H1 (cell line): ENCODE data around the gene TBP. TPM values are rescaled to one million over a fixed set of nuclear protein-coding genes. Genes with fewer than 3 reads are reported as not detected.

Source experiments
- CTCF ChIA-PET: fragments of 300-600 bp; sonication (Branson Sonifier 250); formaldehyde crosslinking; loops from one replicate; lab custom pipeline; 2021; ENCODE audit not compliant: partially characterized antibody; lab: Charles Lee
- POLR2A ChIA-PET: fragments of 300-600 bp; sonication (Branson Sonifier 250); formaldehyde crosslinking; loops from one replicate; lab custom pipeline; 2021; ENCODE audit warnings: inconsistent platforms; ENCODE audit not compliant: partially characterized antibody; lab: Charles Lee
- DNase-seq, 2 experiments: peaks; one replicate each; pipeline versions ENCODE4 v3.0.0 to v3.0.0-alpha.2; 2010 to 2022; ENCODE audit warnings: low spot score in 2 of 2, low read depth in 1 of 2, mixed read lengths in 1 of 2
- FAIRE-seq: peaks from 2 replicates; lab custom pipeline; 2011; peaks lifted over from hg19 to GRCh38; lab: Jason Lieb, UNC
- H2AFZ ChIP-seq: 2 replicates; pipeline ENCODE4 v1.8.1; 2012; ENCODE audit warnings: low read length, inconsistent platforms
- H2AK5ac ChIP-seq: 2 replicates; pipeline ENCODE4 v1.6.1; 2013; ENCODE audit warnings: low read depth, low read length
- H2BK120ac ChIP-seq: replicated peaks from 2 replicates; pipeline ENCODE3; 2013; ENCODE audit warnings: low read depth, low read length, inconsistent platforms
- H2BK12ac ChIP-seq: 2 replicates; pipeline ENCODE4 v1.6.1; 2013; ENCODE audit warnings: low read depth, low read length
- H2BK15ac ChIP-seq: 2 replicates; pipeline ENCODE4 v1.6.1; 2013; ENCODE audit warnings: low read length
- H2BK20ac ChIP-seq: 2 replicates; pipeline ENCODE4 v1.6.1; 2013; ENCODE audit warnings: low read length
- H2BK5ac ChIP-seq: 2 replicates; pipeline ENCODE4 v1.6.1; 2013; ENCODE audit warnings: low read depth, low read length
- H3K14ac ChIP-seq: 2 replicates; pipeline ENCODE4 v1.6.1; 2013; ENCODE audit warnings: inconsistent platforms; ENCODE audit not compliant: insufficient read length
- H3K18ac ChIP-seq: 2 replicates; pipeline ENCODE4 v1.6.1; 2013; ENCODE audit warnings: low read length; ENCODE audit errors: extremely low read depth
- H3K23ac ChIP-seq: 2 replicates; pipeline ENCODE4 v1.6.1; 2013; ENCODE audit warnings: inconsistent platforms; ENCODE audit not compliant: insufficient read length
- H3K23me2 ChIP-seq: 2 replicates; pipeline ENCODE4 v1.6.1; 2013; ENCODE audit warnings: low read depth, low read length
- H3K27ac ChIP-seq: 2 replicates; pipeline ENCODE4 v1.6.1; 2011; ENCODE audit warnings: low read depth, low read length, inconsistent platforms
- H3K27me3 ChIP-seq, 4 experiments: replicated peaks in 1 of 4; 1 replicate in 1 of 4; 2 replicates in 3 of 4; pipeline versions ENCODE4 v1.6.1 to v1.8.1; 2011 to 2013; ENCODE audit warnings: low read length in 3 of 4, mild to moderate bottlenecking in 3 of 4, inconsistent platforms in 2 of 4, mixed read lengths in 2 of 4, moderate library complexity in 1 of 4; ENCODE audit not compliant: control insufficient read depth in 3 of 4, insufficient read depth in 3 of 4; ENCODE audit errors: extremely low read depth in 1 of 4
- H3K36me3 ChIP-seq, 4 experiments: 2 replicates each; pipeline versions ENCODE4 v1.6.1 to v1.8.1; 2011 to 2013; ENCODE audit warnings: mild to moderate bottlenecking in 4 of 4, low read length in 3 of 4, moderate library complexity in 2 of 4, control low read depth in 1 of 4, inconsistent platforms in 1 of 4; ENCODE audit not compliant: insufficient read depth in 4 of 4, control insufficient read depth in 2 of 4
- H3K4ac ChIP-seq: replicated peaks from 2 replicates; pipeline ENCODE3; 2013; ENCODE audit warnings: low read length, low read depth, mixed read lengths, inconsistent platforms; ENCODE audit not compliant: insufficient read length
- H3K4me1 ChIP-seq, 4 experiments: replicated peaks in 1 of 4; 1 replicate in 1 of 4; 2 replicates in 3 of 4; pipeline versions ENCODE4 v1.6.1 to v1.8.1; 2011 to 2013; ENCODE audit warnings: low read length in 3 of 4, inconsistent platforms in 2 of 4, mixed read lengths in 1 of 4; ENCODE audit not compliant: insufficient read depth in 4 of 4, control insufficient read depth in 3 of 4
- H3K4me2 ChIP-seq, 2 experiments: 2 replicates each; pipeline versions ENCODE4 v1.6.1 to v1.8.1; 2011 to 2013; ENCODE audit warnings: low read depth in 2 of 2, low read length in 2 of 2, control low read depth in 1 of 2, inconsistent platforms in 1 of 2, mild to moderate bottlenecking in 1 of 2; ENCODE audit not compliant: insufficient read depth in 1 of 2
- H3K4me3 ChIP-seq, 4 experiments: fragments of 200-600, 300-600 bp in 1 of 4; sonication (generic), shearing (Covaris generic), sonication (Bioruptor Twin) in 1 of 4; 2 replicates each; pipeline versions ENCODE4 v1.5.1 to v1.8.1; 2011 to 2016; ENCODE audit warnings: low read length in 4 of 4, low read depth in 3 of 4, control low read depth in 2 of 4, inconsistent platforms in 2 of 4, mild to moderate bottlenecking in 2 of 4, mixed read lengths in 1 of 4, moderate library complexity in 1 of 4; ENCODE audit not compliant: insufficient read depth in 2 of 4; ENCODE audit errors: extremely low read depth in 1 of 4
- H3K56ac ChIP-seq: replicated peaks from 2 replicates; pipeline ENCODE3; 2013; ENCODE audit warnings: low read depth, mild to moderate bottlenecking, mixed read lengths, low read length, inconsistent platforms; ENCODE audit not compliant: insufficient read length
- H3K79me1 ChIP-seq: 2 replicates; pipeline ENCODE4 v1.6.1; 2013; ENCODE audit warnings: low read depth, low read length, control low read depth
- H3K79me2 ChIP-seq, 2 experiments: 2 replicates each; pipeline versions ENCODE4 v1.6.1 to v1.8.1; 2012 to 2013; ENCODE audit warnings: low read length in 2 of 2, mild to moderate bottlenecking in 2 of 2, inconsistent platforms in 1 of 2; ENCODE audit not compliant: insufficient read depth in 2 of 2, control insufficient read depth in 1 of 2
- H3K9ac ChIP-seq, 4 experiments: replicated peaks in 1 of 4; 1 replicate in 1 of 4; 2 replicates in 3 of 4; pipeline versions ENCODE4 v1.6.1 to v1.8.1; 2011 to 2013; ENCODE audit warnings: low read depth in 3 of 4, low read length in 3 of 4, control low read depth in 2 of 4, mild to moderate bottlenecking in 2 of 4, moderate library complexity in 2 of 4, inconsistent platforms in 1 of 4; ENCODE audit errors: extremely low read depth in 1 of 4
- H3K9me3 ChIP-seq, 2 experiments: 2 replicates each; pipeline versions ENCODE4 v1.6.1 to v1.8.1; 2012 to 2013; ENCODE audit warnings: mild to moderate bottlenecking in 2 of 2, moderate library complexity in 2 of 2, control low read depth in 1 of 2, inconsistent platforms in 1 of 2, low read depth in 1 of 2, low read length in 1 of 2, mixed read lengths in 1 of 2; ENCODE audit not compliant: insufficient read depth in 2 of 2
- H4K20me1 ChIP-seq, 2 experiments: replicated peaks in 1 of 2; 2 replicates each; pipeline versions ENCODE3 to v1.8.1; 2011 to 2013; ENCODE audit warnings: inconsistent platforms in 2 of 2, low read length in 2 of 2, mild to moderate bottlenecking in 1 of 2; ENCODE audit not compliant: insufficient read depth in 2 of 2, control insufficient read depth in 1 of 2
- H4K5ac ChIP-seq: 2 replicates; pipeline ENCODE4 v1.6.1; 2013; ENCODE audit warnings: low read length, low read depth, mixed read lengths, inconsistent platforms; ENCODE audit not compliant: insufficient read length
- H4K8ac ChIP-seq: 2 replicates; pipeline ENCODE4 v1.8.0; 2013; ENCODE audit warnings: mild to moderate bottlenecking, moderate library complexity, low read length, inconsistent platforms; ENCODE audit not compliant: insufficient read depth; ENCODE audit errors: extremely low read depth
- H4K91ac ChIP-seq: replicated peaks from 2 replicates; pipeline ENCODE3; 2013; ENCODE audit warnings: low read length, mixed read lengths, inconsistent platforms; ENCODE audit not compliant: insufficient read length
- CREB1 ChIP-seq: IDR thresholded peaks from 2 replicates; pipeline ENCODE4 v1.6.1; 2012; ENCODE audit warnings: inconsistent platforms
- EZH2 ChIP-seq: fragments of 200-600 bp; sonication (generic); IDR thresholded peaks from 2 replicates; pipeline ENCODE4 v1.7.1; 2012; ENCODE audit warnings: low read depth, mild to moderate bottlenecking, moderate library complexity, low read length, inconsistent platforms; ENCODE audit not compliant: severe bottlenecking
- JUN ChIP-seq: IDR thresholded peaks from 2 replicates; pipeline ENCODE4 v1.6.1; 2011; ENCODE audit warnings: low read depth, mild to moderate bottlenecking, improper control_type of control experiment, low read length
- POLR2AphosphoS5 ChIP-seq: IDR thresholded peaks from 2 replicates; pipeline ENCODE4 v1.6.1; 2011; ENCODE audit warnings: low read depth, low read length
- POU5F1 ChIP-seq: IDR thresholded peaks from 2 replicates; pipeline ENCODE4 v1.6.1; 2011; ENCODE audit warnings: low read depth, mild to moderate bottlenecking, low read length, moderate library complexity
- SIRT6 ChIP-seq: IDR thresholded peaks from one replicate; pipeline ENCODE4 v1.7.1; 2012; ENCODE audit warnings: low read length, inconsistent platforms
- SRF ChIP-seq: IDR thresholded peaks from 2 replicates; pipeline ENCODE4 v1.6.1; 2011; ENCODE audit warnings: mild to moderate bottlenecking, low read depth, low read length, moderate library complexity
- SUZ12 ChIP-seq: fragments of 200-600 bp; sonication (generic); IDR thresholded peaks from 2 replicates; pipeline ENCODE4 v1.6.1; 2012; ENCODE audit warnings: mild to moderate bottlenecking, inconsistent platforms, low read length, moderate library complexity, mixed read lengths
- TAF7 ChIP-seq: optimal IDR thresholded peaks from 2 replicates; pipeline ENCODE3; 2011; ENCODE audit warnings: low read depth, mild to moderate bottlenecking, inconsistent platforms, low read length, moderate library complexity, borderline replicate concordance
- polyA plus RNA-seq, 7 experiments: library from polyadenylated mRNA; depleted of rRNA in 3 of 7; stranded (reverse) in 5 of 7; unstranded in 2 of 7; fragments of >200 nt in 5 of 7; fragments of 200-250 nt in 2 of 7; gene quantifications; 1 replicate in 5 of 7; 2 replicates in 1 of 7; 4 replicates in 1 of 7; pipeline versions ENCODE4 v1.2.1 to v1.2.3, GENCODE V29; 2011 to 2013; ENCODE audit warnings: missing spikeins in 2 of 7, mixed read lengths in 2 of 7
- total RNA-seq: library from RNA; stranded (reverse); fragmentation: NEBNext Ultra II Directional; extraction: Animal tissue kit (Norgen Biotek cat#: 25700); gene quantifications from 2 replicates; pipeline ENCODE4 v1.2.1, GENCODE V29; 2021
- TF ChIP-seq, protein P1 (sequence below): IDR thresholded peaks from 2 replicates; pipeline ENCODE4 v1.6.1; 2011; ENCODE audit warnings: low read depth, mild to moderate bottlenecking, low read length; ENCODE audit not compliant: insufficient read depth

TBP gene
- total and polyA plus RNA-seq, 2 of the 8 experiments (the other 6 are each of a cell fraction or from before 2014, with no cell fraction given): 17.2 to 20.9 TPM

GRCh38 chr6:170597278-170597677 is 43.1 kb downstream of the TBP start:
- TF ChIP-seq TAF7 (no peak), EZH2 (no peak), SUZ12 (no peak), POLR2AphosphoS5 (no peak), CREB1 (no peak), POU5F1 (no peak), SRF (no peak), JUN (no peak), SIRT6 (no peak)
- TF ChIP-seq, protein P1, sequence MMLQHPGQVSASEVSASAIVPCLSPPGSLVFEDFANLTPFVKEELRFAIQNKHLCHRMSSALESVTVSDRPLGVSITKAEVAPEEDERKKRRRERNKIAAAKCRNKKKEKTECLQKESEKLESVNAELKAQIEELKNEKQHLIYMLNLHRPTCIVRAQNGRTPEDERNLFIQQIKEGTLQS: no peak
- Histone ChIP-seq H4K5ac (no peak overlapping the region), H3K79me2 (no peaks in the 10 kb centered on the region), H4K8ac (no peak overlapping the region), H3K23me2 (no peaks in the 10 kb centered on the region), H3K56ac (no peak overlapping the region), H2BK5ac (no peak overlapping the region), H3K4ac (no peak overlapping the region), H3K27me3 (no peaks in the 10 kb centered on the region), H2BK120ac (no peak overlapping the region), H2AK5ac (no peak overlapping the region), H3K18ac (no peak overlapping the region), H3K4me1 (peaks cover 0 to 8% (median 0%) of the 10 kb centered on the region in 4 experiments; a peak in 3 of 7 replicates), H3K9me3 (peaks cover 0 to 12% of the 10 kb centered on the region in 2 experiments; a peak in 1 of 4 replicates), H3K27ac (no peak overlapping the region), H2BK20ac (no peak overlapping the region), H2BK12ac (no peak overlapping the region), H3K14ac (no peak overlapping the region), H3K4me2 (no peak overlapping the region), H3K79me1 (no peaks in the 10 kb centered on the region), H4K20me1 (no peaks in the 10 kb centered on the region), H2AFZ (no peak overlapping the region), H3K4me3 (no peak overlapping the region), H4K91ac (no peak overlapping the region), H3K23ac (no peak overlapping the region), H3K9ac (no peak overlapping the region), H3K36me3 (no peaks in the 10 kb centered on the region), H2BK15ac (no peak overlapping the region)
- CTCF ChIA-PET: interaction anchor here (1.7 to 2.5 kb wide), 2 partner anchors 11 to 13 kb away, joined by 4 to 12 read pairs; partner anchors contain the start of gene PDCD2
- DNase-seq: no peak
- FAIRE-seq: no peak
- POLR2A ChIA-PET: interaction anchor here (1.3 to 2.7 kb wide), 2 partner anchors 12 to 13 kb away, joined by 3 to 9 read pairs; partner anchors contain the start of gene PDCD2
